Measurements from ENCODE around the gene MFSD1.
A peak's percentile ranks its signal among the peaks of the same experiment; 100 is the strongest.

The MFSD1 gene, protein sequence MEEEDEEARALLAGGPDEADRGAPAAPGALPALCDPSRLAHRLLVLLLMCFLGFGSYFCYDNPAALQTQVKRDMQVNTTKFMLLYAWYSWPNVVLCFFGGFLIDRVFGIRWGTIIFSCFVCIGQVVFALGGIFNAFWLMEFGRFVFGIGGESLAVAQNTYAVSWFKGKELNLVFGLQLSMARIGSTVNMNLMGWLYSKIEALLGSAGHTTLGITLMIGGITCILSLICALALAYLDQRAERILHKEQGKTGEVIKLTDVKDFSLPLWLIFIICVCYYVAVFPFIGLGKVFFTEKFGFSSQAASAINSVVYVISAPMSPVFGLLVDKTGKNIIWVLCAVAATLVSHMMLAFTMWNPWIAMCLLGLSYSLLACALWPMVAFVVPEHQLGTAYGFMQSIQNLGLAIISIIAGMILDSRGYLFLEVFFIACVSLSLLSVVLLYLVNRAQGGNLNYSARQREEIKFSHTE

GRCh38 chr3:158801696-158802408 lies at the start of gene MFSD1:
TSS of gene MFSD1 (plus strand) at chr3:158802054. CDS start at chr3:158802153, 99 bp downstream.
- Mint-ChIP-seq H3K36me3 (ENCODE audit: low read depth) (no peaks in the 10 kb centered on the region), H3K27me3 (ENCODE audit: low read depth, poor library complexity) (peaks cover 35% of the 10 kb centered on the region), H3K4me3 (peak within 1 kb of the TSS; percentile 89), H3K4me1 (peaks cover 28% of the 10 kb centered on the region), H3K27ac (peak within 1 kb of the TSS; percentile 15), H3K9me3 (no peaks in the 10 kb centered on the region)
- TF ChIP-seq CTCF (IDR thresholded peaks at IDR 0.05): no peak
- peak; percentile 89 for DNase-seq

DNA sequence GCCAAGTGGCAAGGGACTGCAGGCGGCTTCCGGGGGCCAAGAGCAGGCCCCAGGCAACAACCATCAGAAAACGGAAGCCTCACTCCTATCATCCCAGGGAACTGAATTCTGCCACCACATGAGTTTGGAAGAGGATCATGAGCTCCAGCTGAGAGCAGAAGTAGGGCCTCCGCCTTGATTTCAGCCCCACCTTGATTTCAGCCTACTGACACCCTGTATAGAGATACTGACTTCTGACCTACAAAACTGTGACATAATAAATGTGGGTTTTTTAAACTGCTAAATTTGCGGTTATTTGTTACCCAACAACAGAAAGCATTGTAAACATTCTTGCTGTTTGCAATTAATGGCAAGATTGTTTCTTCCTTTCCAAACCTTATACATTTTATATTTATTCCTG lies 48.0 kb upstream of the MFSD1 start:
- no peak for TF ChIP-seq CTCF (IDR thresholded peaks at IDR 0.05)
- peaks cover 12% of the 10 kb centered on the region for H3K4me1 Mint-ChIP-seq
- no peak for DNase-seq
- H3K27me3 Mint-ChIP-seq (ENCODE audit: low read depth, poor library complexity): no peaks in the 10 kb centered on the region
- H3K27ac Mint-ChIP-seq: no peak overlapping the region
- no peaks in the 10 kb centered on the region for H3K9me3 Mint-ChIP-seq
- no peak overlapping the region for H3K4me3 Mint-ChIP-seq
- no peaks in the 10 kb centered on the region for H3K36me3 Mint-ChIP-seq (ENCODE audit: low read depth)

GRCh38 chr3:158755421-158755820 lies 46.4 kb upstream of the MFSD1 start:
- TF ChIP-seq CTCF (IDR thresholded peaks at IDR 0.05): no peak
- Mint-ChIP-seq H3K27me3 (ENCODE audit: low read depth, poor library complexity) (peaks cover 3% of the 10 kb centered on the region), H3K27ac (peak overlapping the region; percentile 27)

GRCh38 chr3:158761350-158761749 lies 40.5 kb upstream of the MFSD1 start:
- H3K27ac Mint-ChIP-seq: no peak overlapping the region
- no peaks in the 10 kb centered on the region for H3K9me3 Mint-ChIP-seq
- peaks cover 6% of the 10 kb centered on the region for H3K27me3 Mint-ChIP-seq (ENCODE audit: low read depth, poor library complexity)
- TF ChIP-seq CTCF (IDR thresholded peaks at IDR 0.05): no peak
- no peak for DNase-seq
- no peaks in the 10 kb centered on the region for H3K36me3 Mint-ChIP-seq (ENCODE audit: low read depth)
- H3K4me1 Mint-ChIP-seq: no peaks in the 10 kb centered on the region
- H3K4me3 Mint-ChIP-seq: no peak overlapping the region

More at GRCh38 chr3:158755421-158755820, 46.4 kb upstream of the MFSD1 start:
- Mint-ChIP-seq H3K36me3 (ENCODE audit: low read depth) (no peaks in the 10 kb centered on the region), H3K4me3 (no peak overlapping the region), H3K4me1 (no peaks in the 10 kb centered on the region), H3K9me3 (no peaks in the 10 kb centered on the region)
- no peak for DNase-seq

DNA sequence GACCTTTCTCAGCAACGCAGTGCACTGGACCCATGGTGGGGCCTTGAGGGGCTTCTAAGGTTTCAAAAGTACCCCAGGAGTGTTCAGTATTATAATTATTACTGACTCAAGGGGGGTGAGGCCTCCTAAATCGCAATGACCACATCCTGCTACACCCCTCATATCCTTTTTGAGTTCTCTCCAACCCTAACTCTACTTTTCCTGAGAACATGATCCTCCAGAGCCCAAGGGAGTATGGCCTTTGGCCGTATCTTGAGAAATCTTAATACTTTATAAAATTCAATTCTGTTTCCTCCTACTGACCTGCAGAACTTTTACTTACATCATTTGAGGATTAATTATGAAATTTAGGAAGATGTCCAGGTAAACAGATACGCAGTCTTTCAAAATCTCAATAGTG lies 39.2 kb upstream of the MFSD1 start:
- DNase-seq: no peak
- H3K27ac Mint-ChIP-seq: no peak overlapping the region
- H3K9me3 Mint-ChIP-seq: no peaks in the 10 kb centered on the region
- TF ChIP-seq CTCF (IDR thresholded peaks at IDR 0.05): no peak
- H3K36me3 Mint-ChIP-seq (ENCODE audit: low read depth): no peaks in the 10 kb centered on the region
- no peak overlapping the region for H3K4me3 Mint-ChIP-seq
- peaks cover 6% of the 10 kb centered on the region for H3K27me3 Mint-ChIP-seq (ENCODE audit: low read depth, poor library complexity)
- H3K4me1 Mint-ChIP-seq: no peaks in the 10 kb centered on the region

All from nephron progenitor cell (in vitro differentiated cells).